SHP77 (cell line): Measurements from ENCODE around the gene GPT2.
"Not testable (repeated sequence)": the region's sequence is repeated elsewhere in the genome, so short reads cannot be mapped to it uniquely, and the experiment has no call there.

Experiments
- DNase-seq, 2 experiments: peaks; one replicate each; lab custom pipeline; 2025; lab: John Stamatoyannopoulos, UW

The GPT2 gene

DNA sequence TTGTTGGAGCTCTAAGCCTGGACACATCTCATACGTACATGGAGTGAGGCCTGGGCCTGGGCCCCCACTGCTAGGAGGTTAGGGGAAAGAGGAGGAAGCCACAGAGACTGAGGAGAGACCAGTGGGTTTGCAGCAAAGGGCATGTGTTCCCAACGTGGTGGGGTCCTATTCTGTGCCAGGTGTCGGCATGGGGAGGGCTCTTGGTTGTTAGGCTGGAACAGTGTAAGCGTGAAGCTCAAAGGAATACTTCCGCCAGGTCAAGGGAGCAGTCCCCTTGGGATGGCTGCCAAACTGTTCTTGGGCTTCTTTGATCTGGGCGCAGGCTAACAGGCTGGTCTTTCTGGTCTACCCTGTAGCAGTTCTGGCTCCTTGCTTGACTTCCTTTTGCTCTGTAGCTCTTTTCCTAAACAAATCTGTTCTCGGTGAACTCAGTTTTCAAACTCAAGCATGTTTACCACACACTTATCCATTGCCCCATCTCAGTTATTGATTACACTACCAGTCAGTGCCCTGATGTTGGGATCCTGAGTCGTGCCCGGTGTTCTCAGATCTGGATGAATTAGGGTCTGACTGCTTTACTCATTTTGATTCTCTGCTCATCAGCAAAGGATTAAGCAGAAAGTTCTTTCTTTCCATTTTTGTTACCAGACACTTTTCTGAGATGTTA lies 36.4 kb downstream of the GPT2 start:
- no peak for DNase-seq

- DNase-seq = no peak
Observed at GRCh38 chr16:46922239-46922638, 38.1 kb downstream of the GPT2 start.

GRCh38 chr16:46923513-46924295 lies 39.5 kb downstream of the GPT2 start:
- no peak for DNase-seq

DNA sequence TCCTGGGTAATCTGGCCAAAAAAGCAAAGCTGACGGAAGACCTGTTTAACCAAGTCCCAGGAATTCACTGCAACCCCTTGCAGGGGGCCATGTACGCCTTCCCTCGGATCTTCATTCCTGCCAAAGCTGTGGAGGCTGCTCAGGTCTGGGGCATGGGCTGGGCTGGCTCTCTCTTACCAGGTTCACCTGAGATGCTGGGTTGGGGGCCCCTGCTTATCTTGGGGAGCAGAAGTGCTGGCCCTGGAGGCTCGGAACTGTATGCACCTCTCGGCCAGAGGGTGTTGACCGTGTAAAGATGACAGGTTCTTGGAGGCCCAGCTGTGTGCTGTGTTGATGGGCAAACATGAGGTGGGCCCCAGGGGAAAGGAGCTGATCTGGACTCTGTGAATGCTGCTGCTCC lies 40.2 kb downstream of the GPT2 start:
- no peak for DNase-seq

GRCh38 chr16:46926470-46927225 lies 42.5 kb downstream of the GPT2 start:
- DNase-seq = no peak

- DNase-seq = no peak
Observed at GRCh38 chr16:46927273-46927672, 43.1 kb downstream of the GPT2 start.

GRCh38 chr16:46928811-46929210 lies 44.6 kb downstream of the GPT2 start:
- DNase-seq = no peak

DNA sequence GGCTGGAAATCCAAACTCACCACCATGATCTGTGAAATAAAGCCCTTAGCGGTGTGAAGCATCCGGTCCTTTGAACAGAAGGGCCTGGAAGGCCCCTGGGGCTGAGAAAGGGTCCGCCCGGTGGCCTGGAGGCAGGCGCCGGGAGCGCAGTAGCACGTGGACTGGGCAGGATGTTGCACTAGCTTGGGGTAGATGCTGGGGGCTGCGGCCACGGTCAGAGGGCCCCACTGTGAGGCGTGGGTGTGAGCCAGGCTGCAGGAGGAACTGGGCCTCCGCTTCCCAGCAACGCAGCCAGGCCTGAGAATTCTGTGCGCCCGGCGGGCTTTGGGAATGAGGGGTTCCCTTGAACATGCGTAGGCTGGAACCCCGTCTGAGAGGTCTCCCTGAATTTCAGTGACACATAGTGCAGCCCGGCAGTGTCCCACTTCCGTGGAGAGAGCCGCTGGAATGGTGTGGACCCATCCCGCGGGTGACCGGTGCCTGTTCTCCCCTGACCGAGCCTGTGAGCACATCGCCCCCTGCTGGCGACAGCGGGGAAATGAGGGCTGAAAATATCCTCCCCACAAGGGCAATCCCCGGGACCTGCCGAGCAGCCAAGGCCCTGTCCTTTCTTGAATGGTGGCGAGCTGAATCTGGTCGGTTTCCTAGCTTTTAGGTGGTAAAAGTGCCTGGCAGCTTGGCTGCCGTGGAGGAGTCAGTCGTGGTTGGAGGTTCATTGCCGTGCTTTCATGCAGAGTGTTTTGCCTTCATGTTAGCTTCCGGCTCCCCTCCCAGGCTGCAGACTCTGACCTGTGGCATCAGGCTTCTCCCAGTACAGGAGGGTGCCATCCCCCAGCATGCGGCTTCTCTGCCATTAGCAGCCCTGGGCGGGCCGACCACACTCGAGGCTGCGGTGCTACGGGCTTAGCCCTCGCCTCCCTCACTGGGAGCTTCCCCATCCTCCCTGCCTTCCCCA lies 45.5 kb downstream of the GPT2 start:
- DNase-seq = peak; percentile 43 to 59

GRCh38 chr16:46930861-46931260 lies 46.7 kb downstream of the GPT2 start:
- no peak for DNase-seq

- no peak for DNase-seq
Observed at GRCh38 chr16:46932802-46933201, 48.6 kb downstream of the GPT2 start.

- DNase-seq = no peak
Observed at GRCh38 chr16:46937536-46937935, 53.4 kb downstream of the GPT2 start.

DNA sequence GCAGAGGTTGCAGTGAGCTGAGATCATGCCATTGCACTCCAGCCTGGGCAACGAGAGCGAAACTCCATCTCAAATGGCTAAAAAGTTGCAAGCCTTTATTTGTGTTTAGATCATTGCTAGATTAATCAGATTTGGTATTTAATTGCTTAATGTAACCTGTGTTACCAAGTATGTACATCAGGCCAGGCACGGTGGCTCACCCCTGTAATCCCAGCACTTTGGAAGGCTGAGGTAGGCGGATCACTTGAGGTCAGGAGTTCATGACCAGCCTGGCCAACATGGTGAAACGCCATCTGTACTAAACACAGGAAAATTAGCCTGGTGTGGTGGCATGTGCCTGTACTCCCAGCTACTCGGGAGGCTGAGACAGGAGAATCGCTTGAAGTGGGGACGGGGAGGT lies 60.6 kb downstream of the GPT2 start:
- DNase-seq = not testable (repeated sequence)

DNA sequence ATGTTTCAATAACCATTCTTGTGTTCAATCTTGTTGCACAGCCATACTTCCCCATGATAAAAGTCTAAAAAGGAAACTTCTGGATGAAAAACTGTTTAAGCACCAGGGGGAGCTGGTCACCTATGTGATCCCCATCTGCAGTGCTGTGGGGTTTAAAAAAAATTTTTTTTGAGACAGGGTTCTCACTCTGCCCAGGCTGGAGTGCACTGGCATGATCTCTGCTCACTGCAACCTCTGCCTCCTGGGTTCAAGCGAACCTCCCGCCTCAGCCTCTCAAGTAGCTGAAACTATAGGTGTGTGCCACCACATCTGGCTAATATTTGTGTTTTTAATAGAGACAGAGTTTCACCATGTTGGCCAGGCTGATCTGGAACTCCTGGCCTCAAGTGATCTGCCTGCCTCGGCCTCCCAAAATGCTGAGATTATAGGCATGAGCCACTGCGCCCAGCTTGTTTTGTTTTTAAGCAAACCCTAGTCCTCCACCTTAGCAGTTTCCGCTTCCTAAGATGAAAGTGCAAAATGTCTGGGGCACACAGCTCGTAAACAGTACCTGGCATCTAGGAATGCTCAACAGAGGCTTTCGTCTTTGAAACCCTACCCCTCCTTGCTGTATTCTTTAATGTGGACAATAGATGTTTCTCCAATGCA lies 63.9 kb downstream of the GPT2 start:
- peak in 1 of 2 experiments; percentile 12 for DNase-seq

- no peak for DNase-seq
Observed at GRCh38 chr16:46948548-46949166, 64.5 kb downstream of the GPT2 start.

DNA sequence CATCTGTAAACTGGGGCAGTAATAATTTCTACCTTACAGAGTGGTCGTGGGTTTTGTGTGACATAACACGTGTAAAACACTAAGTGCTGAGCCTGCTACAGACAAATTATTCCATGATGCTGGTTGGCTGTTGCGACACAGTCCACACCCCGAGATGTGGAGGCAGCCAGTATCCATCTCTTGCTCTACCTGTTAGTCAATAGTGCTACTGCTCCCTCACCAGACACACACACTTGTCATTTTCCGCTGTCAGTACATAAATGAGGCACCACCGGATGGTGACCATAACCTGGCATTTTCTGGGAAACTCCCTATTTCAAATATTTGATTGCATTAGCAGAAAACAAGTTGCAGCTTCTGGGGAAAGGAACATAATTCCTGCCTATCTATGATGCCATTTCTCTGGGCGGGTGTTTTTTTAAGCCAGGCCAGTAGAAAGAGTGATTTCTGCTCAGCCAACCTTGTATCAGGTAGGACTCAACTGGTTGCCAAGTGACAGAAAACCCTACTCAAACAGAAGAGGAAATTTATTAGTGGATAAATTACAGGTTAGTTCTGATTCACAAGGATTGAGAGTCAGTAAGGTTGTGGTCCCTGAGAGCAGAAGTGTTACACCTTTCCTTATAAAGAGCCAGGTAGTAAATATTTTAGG lies 65.2 kb downstream of the GPT2 start:
- DNase-seq = no peak

DNA sequence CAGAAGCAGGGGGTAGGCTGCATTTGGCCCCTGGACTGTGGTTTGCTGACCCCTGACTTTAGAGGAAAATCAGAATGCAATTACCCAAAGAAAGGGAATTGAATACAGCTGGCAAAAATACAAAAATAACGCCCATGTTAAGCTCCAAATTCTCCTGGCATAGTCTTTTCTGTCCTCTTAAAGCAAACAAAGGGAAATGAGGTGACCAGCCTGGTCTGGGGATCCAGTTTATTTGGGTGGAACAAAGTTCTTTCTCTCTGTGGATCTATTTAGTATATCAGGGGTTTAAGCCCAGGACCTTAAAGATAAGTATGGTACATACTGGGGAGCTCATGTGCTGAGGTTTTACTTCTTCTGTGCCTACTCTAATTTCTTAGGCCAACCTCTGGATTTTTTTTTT lies 65.8 kb downstream of the GPT2 start:
- no peak for DNase-seq

GRCh38 chr16:46954562-46954961 lies 70.4 kb downstream of the GPT2 start:
- no peak for DNase-seq

GRCh38 chr16:46961373-46962353 lies 77.5 kb downstream of the GPT2 start:
- DNase-seq = no peak

DNA sequence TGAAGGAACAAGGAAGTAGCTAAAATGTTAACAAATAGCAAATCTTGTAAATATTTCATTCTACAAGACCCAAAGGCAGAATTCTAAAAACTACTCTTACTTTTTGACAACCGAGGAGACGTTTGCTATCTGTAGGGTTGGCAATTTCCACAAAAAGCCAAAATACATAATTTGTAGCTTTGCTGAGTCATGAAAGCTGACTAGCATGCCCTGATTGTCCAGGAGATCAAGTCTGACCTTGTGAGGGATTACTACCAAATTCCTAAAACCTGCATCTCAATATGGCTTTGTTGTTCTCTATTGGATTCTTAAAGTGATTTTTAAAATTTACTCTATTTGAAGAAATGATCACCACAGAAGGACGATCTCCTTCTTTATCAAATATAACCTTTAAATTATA lies 78.5 kb downstream of the GPT2 start:
- no peak for DNase-seq
